Activated CD8-positive, alpha-beta memory T cell treated with anti-CD3 and anti-CD28 coated beads for 36 hours (primary cell): ENCODE results near the gene DDX43. TPM values are rescaled to one million over a fixed set of nuclear protein-coding genes. Genes with fewer than 3 reads are reported as not detected.

Experiments used
- CTCF ChIA-PET: fragments of 350-600 bp; sonication (Branson Sonifier 250); formaldehyde crosslinking; loops from one replicate; lab custom pipeline; 2021; ENCODE audit warnings: antibody characterized with exemption; lab: Charles Lee
- POLR2A ChIA-PET: fragments of 350-600 bp; sonication (Branson Sonifier 250); formaldehyde crosslinking; loops from one replicate; lab custom pipeline; 2021; ENCODE audit warnings: antibody characterized with exemption; lab: Charles Lee
- total RNA-seq, 2 experiments: library from RNA; stranded (reverse); gene quantifications; one replicate each; pipeline ENCODE4 v1.2.3, GENCODE V29; 2021

DDX43 gene
- total RNA-seq, 2 experiments from 2014 or later, result 0.42 to 0.65 TPM

DNA sequence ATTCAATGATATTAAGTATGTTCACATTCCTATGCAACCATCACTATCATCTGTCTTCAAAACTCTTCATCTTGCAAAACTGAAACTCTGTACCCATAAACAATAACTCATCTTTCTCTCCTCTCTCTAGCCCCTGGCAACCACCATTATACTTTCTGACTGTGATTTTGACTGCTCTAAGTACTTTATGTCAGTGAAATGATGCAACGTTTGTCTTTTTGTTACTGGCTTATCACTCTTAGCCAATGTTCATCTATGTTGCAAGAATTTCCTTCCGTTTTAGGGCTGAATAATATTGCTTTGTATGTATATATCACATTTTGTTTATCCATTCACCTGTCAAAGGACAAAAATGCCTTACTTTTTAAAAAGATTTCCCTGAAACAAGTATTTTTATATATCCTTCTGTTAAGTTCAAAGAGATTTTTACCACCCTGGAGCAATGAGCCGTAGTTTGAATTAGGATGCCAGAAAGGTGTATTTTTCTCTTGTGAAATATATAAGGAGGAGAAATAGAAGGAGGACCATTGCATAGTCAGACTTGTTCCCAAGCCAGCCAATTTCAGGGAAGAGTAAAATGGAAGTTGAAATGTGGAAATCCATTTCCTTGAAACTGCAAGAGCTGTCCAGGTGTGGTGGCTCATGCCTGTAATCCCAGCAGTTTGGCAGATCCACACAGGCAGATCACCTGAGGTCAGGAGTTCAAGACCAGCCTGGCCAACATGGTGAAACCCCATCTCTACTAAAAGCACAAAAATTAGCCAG lies 61.4 kb downstream of the DDX43 start:
- POLR2A ChIA-PET, result no interaction called here
- CTCF ChIA-PET, result interaction anchor here (0.7 kb wide), 1 partner anchor 937 kb away, joined by 3 read pairs; no protein-coding TSS in a partner anchor

GRCh38 chr6:73459474-73459873 lies 64.8 kb downstream of the DDX43 start:
- POLR2A ChIA-PET, result interaction anchor here (4.6 kb wide), 1 partner anchor 8 kb away, joined by 66 read pairs; the partner anchor contains the start of gene CGAS
- CTCF ChIA-PET, result interaction anchor here (1.0 kb wide), 1 partner anchor 152 kb away, joined by 3 read pairs; no protein-coding TSS in a partner anchor

DNA sequence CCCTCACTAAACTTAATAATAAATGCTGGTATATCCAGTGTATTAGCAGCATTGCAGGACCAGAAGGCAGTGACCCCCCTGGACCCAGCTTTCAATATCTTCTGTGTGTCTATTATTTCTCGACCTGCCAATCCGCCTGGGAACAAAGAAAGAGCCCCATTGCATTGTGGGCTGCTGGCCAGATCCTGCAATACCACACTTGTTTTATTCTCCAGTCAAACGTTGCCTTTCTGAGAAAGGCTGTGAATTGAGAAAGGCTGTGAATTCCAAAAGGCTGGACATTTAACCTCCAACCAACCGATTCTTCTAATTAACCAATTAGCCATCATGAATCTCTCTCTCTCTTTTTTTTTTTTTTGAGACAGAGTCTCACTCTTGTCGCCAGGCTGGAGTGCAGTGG lies 65.4 kb downstream of the DDX43 start:
- ChIA-PET POLR2A (interaction anchor here (2.8 to 4.6 kb wide), 2 partner anchors 8 to 61 kb away, joined by 38 to 66 read pairs; partner anchors contain the start of genes CGAS and EEF1A1), CTCF (interaction anchor here (1.0 to 2.8 kb wide), 3 partner anchors 9 to 193 kb away, joined by 3 to 21 read pairs (median 8); partner anchors contain the start of gene CGAS)

- CTCF ChIA-PET, result interaction anchor here (0.7 to 2.8 kb wide), 6 partner anchors 10 to 191 kb away, joined by 3 to 21 read pairs (median 4); partner anchors contain the start of gene CGAS
- POLR2A ChIA-PET, result interaction anchor here (0.6 to 4.6 kb wide), 13 partner anchors 9 to 193 kb away, joined by 3 to 66 read pairs (median 3); partner anchors contain the start of genes CGAS and EEF1A1
These were observed 67.1 kb downstream of the DDX43 start, which contains the start of gene MTO1 for GRCh38 chr6:73461537-73462350. TSS of gene MTO1 (plus strand) at chr6:73461737. CDS start at chr6:73461855, 118 bp downstream.

Other genes with a start within 250 kb of the DDX43 start
- gene KHDC1L, start 169.3 kb upstream of the DDX43 start, total RNA-seq, result under 1 TPM in 1 of 2 experiments, not detected in 1; 0.31 TPM
- 1 to 10 TPM; 5.1 to 5.9 TPM for gene KHDC1, start 131.6 kb upstream of the DDX43 start, total RNA-seq
- not detected for gene DPPA5, start 40.6 kb upstream of the DDX43 start, total RNA-seq
- gene KHDC3L, start 32.2 kb upstream of the DDX43 start, total RNA-seq, result not detected
- under 1 TPM; 0.38 to 0.42 TPM for gene OOEP, start 24.9 kb upstream of the DDX43 start, total RNA-seq
- 10 to 100 TPM; 43.8 to 45.9 TPM for gene CGAS, start 57.5 kb downstream of the DDX43 start, total RNA-seq
- 10 to 100 TPM; 50.7 to 54.3 TPM for gene MTO1, start 66.9 kb downstream of the DDX43 start, total RNA-seq
- 1,000 to 10,000 TPM; 7,755 to 7,846 TPM for gene EEF1A1, start 126.2 kb downstream of the DDX43 start, total RNA-seq